GM19023 (cell line): ENCODE measurements around the gene GNB1.
"Not testable (repeated sequence)": the region's sequence is repeated elsewhere in the genome, so short reads cannot be mapped to it uniquely, and the experiment has no call there.

Experiments
- ATAC-seq: cut with Tn5 transposase; IDR thresholded peaks from one replicate; pipeline ENCODE4 v1.9.1; 2021; ENCODE audit warnings: mild to moderate bottlenecking, moderate library complexity; ENCODE audit not compliant: unreplicated experiment

GNB1 gene

DNA sequence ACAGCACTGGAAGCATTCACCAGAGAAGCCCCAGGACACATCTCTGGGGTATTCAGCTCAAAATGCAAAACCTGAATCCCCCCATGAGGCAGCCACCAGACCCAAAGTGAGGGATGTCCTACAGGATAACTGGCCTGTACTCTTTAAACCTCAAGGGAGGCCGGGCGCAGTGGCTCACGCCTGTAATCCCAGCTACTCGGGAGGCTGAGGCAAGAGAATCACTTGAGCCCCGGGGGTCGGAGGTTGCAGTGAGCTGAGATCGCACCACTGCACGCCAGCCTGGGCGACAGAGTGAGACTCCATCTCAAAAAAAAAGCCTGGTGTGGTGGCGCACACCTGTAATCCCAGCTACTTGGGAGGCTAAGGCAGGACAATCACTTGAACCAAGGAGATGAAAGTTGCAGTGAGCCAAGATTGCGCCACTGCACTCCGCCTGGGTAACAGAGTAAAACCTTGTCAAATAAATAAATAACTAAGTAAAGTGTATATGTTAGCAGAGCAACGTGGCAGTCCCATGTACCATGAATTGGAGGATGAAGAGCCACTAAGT lies 29.1 kb downstream of the GNB1 start:
- not testable (repeated sequence) for ATAC-seq

DNA sequence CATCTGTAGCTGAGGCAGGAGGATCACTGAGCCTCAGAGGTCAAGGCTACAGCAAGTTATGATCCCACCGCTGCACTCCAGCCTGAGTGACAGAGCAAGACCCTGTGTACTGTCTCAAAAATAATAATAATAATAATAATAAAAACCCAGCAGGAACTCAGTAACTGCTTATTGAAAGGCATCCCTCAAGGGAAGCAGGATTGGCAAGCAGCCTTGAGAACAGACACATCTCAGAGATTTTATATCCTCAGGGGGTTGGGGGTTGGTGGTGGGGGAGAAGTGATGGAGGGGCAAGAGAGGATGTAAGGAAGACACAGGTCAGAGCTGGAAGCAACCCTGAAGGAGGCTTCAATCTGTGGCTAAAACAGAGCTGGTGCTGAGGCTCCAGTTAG lies 29.6 kb downstream of the GNB1 start:
- ATAC-seq, result no peak

DNA sequence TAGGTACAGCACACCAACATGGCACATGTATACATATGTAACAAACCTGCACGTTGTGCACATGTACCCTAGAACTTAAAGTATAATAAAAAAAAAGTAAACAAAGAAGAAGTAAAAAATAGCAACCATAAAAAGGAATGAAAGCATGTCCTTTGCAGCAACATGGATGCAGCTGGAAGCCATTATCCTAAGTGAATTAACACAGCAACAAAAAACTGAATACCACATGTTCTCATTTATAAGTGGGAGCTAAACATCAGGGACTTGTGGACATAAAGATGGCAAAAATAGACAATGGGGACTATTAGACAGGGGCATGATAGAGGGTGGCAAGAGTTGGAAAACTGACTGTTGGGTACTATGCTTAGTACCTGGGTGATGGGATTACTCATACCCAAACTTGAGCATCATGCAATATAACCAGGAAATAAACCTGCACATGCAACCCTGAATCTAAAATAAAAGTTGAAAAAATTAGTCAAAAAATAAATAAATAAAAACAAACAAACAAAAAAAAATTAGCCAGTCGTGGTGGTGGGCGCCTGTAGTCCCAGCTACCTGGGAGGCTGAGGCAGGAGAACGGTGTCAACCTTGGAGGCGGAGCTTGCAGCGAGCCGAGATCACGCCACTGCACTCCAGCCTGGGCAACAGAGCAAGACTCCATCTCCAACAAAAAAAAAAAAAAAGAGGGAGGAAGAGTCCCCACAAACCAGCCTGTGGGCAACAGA lies 30.8 kb downstream of the GNB1 start:
- not testable (repeated sequence) for ATAC-seq

DNA sequence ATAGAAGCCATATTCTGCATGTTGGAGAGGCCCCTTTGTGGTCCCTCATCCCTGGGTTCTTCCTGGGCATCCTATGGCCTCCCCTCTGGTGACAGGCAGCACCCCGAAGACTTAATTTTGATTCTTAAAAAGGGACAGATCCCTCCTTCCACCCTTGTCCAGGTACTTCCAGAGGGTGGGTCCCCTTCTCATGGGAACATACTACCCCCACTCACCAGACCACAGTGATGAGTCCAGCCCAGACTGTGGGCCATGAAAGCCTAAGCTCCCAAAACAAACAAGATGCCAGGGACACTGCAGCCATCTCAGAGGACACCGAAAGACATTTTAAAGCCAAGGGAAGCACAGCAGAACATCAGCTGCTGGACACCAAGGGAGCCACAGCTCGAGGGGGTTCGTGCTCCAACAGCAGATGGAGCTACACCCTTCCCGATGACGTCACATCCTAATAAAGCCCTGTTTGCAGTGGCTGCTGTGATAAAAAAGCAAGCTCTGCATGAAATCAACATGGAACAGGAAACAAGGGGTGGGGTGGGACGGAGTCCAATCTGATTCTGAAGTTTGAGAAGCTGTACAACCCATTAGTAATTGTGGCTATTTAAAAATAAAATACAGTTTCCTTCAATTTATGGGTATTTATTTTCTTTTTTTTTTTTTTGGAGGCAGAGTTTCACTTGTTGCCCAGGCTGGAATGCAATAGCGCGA lies 32.4 kb downstream of the GNB1 start:
- no peak for ATAC-seq

DNA sequence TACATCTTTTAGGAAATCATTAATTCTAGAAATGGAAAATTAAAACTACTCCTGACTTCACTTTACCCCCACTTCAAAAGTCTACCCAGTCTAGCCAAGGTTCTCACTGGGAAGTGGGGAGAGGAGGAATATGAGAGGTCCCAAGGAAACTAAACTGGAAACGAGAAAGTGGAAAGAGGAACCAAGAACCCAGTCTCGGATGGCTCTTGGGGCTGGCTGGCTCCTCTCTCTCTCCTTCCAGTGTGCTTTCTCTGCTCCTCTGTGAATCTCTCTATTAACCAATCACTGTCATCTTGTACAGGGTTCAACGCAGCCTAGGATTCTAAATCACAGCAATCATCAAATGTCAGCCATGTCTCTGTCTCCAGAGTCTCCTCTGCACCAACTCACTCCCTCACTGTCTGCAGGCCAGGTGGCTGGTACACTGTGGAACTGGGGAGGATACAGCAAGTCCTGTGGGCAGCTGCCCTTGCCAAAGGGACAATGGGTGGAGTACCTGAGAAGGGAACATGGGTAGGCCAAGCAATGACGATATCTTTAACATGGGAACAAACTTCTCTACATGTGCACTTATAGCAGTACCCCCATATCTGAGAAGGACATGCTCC lies 33.7 kb downstream of the GNB1 start:
- ATAC-seq, result no peak

DNA sequence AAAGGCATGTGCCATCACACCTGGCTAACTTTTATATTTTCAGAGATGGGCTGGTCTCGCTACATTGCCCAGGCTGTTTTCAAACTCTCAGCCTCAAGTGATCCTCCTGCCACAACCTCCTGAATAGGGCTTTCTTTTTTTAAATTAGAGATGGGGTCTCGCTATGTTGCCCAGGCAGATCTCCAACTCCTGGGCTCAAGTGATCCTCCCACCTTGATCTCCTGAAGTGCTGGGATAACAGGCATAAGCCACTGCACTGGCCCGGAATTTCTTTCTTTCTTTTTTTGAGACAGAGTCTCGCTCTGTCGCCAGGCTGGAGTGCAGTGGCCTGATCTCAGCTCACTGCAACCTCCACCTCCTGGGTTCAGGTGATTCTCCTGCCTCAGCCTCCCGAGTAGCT lies 34.7 kb downstream of the GNB1 start:
- ATAC-seq, result not testable (repeated sequence)

DNA sequence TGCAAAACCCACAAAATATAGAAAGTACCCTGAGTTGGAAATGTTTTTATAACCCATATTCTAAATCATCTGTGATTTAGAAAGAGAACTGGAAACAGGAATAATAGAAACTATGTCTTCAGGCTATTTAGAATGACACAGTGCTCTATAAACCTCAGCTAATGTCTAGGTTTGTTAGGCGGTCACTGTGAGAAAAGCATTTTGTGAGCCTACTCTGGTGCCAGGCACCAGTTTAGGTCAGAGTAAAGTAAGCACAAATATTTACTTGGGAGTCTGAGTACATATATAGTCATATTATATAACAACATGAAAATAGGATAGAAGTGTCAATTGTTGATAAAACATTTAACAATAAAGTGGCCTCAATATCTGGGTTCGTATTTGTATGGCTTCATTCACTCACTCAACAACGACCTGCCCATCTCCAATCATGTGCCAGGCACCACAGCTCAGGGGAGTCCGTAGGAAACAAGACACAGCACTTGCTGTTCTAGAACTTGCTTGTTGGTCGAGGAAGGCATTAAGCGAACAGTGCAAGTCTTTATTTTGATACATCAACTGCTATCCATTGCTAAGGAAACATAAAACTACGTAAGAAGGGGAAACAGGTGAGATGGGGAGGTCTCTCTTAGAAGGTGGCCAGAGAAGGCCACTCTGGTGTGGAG lies 37.2 kb downstream of the GNB1 start:
- ATAC-seq, result no peak

DNA sequence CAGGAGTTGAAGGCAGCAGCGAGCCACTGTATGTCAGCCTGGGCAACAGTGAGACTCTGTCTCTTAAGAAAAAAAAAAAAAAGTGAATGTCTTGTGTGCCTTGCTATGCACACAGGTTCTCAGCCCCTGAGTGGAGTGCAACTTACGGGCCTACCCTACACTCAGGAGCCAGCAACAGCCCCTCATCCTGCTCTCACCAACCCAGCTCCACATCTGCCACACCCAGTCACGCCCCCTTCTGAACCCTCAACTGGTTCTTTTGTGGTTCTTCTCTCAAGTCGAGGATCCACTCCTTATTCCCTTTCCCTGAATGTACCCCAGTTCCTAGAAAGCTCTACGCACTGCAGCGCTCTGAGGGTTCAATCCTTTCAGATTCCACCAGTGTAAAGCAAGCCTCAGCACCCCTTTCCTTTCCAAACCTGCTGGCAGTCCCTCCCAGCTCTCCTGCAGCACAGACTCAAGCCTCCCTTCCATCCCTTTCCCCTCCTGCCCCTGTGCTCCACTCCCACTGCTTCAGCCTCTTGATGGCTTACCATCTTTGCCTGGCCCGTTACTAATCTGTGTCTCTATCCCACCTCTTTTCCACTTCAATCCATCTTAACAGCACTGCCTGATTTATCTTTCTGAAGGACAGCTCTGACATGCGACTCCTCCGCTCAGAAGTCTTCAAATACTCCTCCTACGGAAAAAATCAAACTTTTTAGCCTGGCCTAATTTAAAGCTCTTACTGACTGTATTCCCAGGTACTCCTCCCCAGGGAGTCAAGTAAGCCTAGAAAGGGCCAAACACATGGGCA lies 38.1 kb downstream of the GNB1 start:
- no peak for ATAC-seq

DNA sequence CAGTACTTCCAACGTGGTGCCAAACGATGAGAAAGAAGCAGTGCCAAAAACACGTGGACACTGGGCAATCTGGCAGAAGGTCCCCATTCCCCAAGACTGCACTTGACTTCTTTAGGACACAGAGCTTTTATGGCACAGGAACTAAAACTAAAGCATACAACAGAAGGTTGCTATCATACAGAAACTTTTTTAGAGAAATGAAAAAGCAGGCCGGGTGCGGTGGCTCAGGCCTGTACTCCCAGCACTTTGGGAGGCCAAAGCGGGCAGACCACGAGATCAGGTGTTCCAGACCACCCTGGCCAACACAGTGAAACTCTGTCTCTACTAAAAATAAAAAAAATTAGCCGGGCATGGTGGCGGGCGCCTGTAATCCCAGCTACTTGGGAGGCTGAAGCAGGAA lies 43.0 kb downstream of the GNB1 start:
- ATAC-seq, result no peak

DNA sequence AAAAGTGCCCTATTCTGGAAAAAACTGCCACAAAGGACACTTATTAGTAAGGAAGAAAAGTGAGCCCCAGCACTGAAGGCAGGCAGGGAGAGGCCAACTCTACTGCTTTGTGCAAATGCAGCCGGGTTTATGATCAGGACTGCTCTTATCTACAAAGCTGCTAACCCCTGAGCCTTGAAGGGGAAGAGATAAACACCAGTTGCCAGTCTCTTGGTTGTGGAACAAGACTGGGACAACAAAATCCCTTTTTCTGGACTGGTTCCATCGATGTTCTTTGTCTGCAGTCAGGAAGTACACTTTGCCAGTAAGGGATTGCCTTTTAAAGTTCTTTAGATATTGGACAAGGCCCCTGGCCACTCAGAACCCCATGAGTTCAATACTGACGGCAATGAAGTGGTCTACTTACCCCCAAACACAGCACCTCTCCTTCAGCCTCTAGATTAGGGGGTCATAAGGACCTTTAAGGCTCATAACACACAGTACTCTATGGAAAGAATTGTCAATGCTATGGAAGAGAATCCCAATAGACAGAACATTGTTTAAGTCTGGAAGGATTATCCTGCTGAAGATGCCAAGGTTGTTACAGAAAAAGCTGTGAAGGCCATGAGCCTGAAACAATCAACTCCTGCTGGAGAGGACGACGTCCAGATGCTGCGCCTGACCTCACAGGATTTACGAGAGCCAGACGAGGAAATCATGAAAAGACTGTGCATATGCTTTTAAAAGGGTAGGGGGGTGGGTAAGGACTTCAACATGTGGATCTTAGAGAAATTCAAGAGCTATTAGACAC lies 43.6 kb downstream of the GNB1 start:
- ATAC-seq, result no peak

DNA sequence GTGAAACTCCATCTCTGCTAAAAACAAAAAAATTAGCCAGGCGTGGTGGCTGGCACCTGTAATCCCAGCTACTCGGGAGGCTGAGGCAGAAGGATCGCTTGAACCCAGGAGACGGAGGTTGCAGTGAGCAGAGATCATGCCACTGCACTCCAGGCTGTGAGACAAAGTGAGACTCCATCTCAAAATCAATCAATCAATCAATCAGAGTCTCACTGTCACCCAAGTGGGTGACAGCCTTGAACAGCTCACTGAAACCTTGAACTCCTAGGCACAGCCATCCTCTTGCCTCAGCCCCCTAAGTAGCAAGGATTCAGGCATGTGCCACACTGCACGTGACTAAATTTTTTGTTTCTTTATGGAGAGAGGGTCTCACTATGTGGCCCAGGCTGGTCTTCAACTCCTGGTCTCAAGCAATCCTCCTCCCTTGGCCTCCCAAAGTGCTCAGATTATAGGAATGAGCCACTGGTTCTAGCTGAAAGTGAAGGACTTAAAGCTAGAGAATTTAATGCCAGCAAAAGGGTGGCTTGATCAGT lies 44.4 kb downstream of the GNB1 start:
- no peak for ATAC-seq

DNA sequence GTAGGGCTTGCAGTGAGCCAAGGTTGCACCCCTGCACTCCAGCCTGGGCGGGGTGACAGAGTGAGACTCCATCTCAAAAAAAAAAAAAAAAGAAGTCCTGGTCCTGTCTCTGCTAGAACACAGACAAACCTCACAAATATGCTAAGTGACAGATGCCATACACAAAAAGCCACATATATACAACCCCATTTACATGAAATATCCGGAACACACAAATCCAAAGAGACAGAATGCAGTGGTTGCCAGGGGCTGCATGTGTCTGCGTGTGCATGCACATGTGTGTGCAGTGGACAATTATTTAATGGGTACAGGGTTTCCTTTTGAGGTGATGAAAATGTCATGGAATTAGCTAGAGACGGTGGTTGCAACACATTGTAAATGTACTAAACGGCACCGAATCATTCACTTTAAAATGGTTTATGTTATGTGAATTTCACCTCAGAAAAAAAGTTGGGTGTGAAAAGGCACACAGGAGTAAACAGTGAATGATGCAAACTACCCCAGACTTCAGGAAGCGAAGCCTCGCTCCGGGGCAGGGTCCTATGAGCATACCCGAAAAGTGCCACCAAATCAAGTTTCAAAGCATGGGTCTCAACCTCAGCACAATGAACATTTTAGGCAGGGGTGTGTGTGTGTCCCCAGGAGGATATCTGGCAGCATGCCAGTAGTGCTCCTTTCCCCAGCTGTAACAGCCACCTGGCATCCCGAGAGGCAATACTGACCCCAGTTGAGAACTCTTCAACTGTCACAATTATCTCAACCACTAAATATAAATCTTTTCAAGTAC lies 48.3 kb downstream of the GNB1 start:
- no peak for ATAC-seq

DNA sequence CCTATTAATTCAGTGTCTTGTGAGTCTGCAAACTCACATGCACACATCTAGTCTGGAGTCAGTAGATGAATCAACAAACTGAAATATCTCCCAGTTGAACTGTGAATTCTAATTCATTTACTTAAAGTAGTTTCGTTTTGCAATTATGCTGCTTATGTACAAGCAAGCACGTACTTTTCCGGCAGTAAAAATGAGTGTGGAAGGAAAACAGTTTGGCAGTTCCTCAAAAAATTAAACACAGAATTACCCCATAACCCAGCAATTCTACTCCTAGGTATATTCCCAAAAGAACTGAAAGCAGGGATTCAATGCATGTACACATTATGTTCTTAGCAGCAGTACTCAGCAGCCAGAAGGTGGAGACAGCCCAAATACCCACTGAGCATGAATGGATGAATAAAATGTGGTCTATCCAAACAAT lies 49.3 kb downstream of the GNB1 start:
- no peak for ATAC-seq

DNA sequence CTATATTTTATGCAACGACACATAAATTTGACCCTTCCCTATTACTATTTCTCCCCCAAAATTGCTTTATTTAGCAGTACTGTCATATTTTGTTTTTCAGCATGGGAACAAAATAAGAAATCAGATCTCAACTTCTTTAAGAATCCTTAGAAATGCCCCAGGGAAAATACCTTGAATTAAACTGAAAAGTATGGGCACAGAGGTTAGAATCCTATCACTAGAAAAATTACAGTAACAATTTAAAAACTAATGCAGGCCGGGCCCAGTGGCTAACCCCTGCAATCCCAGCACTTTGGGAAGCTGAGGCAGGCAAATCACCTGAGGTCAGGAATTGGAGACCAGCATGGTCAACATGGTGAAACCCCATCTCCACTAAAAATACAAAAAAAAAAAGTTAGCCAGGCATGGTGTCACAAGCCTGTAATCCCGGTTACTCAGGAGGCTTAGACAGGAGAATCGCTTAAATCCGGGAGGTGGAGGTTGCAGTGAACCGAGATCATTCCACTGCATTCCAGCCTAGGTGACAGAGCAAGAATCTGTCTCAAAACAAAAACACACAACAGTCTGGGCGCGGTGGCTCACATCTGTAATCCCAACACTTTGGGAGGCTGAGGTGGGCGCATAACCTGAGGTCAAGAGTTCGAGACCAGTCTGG lies 51.4 kb downstream of the GNB1 start:
- ATAC-seq, result no peak

DNA sequence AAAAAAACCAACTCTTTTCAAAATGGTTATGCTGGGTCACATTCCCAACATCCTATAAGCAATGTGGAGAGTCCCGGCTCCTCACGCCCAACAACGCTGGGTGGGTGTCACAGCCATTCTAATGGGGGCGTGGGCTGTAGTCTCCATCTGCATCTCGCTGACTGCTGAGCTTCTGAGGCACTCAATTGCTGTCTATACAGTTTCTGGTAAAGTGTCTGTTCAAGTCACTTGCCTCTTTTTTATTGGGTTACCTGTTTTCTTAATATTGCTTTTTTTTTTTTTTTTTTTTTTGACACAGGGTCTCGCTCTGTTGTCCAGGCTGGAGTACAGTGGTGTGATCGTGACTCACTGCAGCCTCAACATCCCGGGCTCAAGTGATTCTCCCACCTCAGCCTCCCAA lies 54.8 kb downstream of the GNB1 start:
- ATAC-seq, result no peak

DNA sequence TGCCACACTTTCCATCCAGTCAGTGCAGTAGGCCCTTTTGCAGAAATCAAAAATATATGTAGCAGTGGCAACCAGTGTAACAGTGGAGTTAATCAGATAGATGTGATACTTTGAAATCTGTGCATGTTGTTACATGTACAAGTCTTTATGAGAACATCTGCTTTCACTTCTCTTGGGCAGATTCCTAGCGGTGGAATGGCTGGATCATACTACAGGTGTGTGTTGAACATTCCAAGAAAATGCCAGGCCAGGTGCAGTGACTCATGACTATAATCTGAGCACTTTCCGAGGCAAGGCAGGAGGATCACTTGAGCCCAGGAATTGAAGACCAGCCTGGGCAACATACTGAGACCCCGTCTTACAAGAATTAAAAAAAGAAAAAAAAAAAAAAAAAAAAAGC lies 55.3 kb downstream of the GNB1 start:
- no peak for ATAC-seq

DNA sequence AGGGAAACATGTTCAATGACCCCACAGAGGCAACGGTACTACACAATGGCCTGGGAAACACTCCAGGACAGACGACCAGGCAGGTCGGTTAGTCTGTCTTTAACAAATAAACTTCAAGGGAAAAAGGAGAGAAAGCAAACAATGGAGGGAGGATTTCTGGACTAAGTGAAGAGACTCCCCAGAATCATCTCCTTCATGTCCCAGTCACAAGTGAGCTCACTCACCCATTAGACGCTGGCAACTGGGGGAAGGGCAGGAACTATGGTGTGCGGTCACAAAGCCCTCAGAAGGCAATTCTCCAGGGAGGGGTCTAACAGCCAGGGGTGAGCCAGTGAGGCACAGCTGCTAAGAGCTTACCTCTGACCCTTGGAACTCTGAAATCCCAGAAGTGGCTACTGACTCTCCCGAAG lies 57.0 kb downstream of the GNB1 start:
- ATAC-seq, result no peak

DNA sequence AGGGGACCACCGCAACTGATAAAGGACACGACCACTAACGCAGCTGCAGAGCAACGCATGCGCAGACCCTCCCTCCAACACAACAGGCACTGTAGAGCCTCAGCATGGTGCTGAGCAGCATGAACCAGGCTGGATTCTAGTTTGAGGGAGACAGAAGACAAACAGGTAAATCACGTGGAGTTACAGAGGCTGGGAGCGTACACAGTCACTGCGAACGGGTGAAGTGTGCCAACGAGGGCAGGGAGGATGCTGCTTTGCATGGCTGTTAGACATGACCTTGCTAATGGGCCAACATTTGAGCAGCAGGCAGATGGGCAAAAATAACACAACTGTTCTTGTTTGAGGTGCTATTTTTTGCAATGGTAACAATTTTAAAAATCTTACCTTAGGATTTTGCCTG lies 57.4 kb downstream of the GNB1 start:
- no peak for ATAC-seq
